Measurements from ENCODE around the gene DHRS12.

The DHRS12 gene

GRCh38 chr13:51806566-51806965 is 2.6 kb upstream of the DHRS12 start:
- peak; percentile 32 for DNase-seq

DNA sequence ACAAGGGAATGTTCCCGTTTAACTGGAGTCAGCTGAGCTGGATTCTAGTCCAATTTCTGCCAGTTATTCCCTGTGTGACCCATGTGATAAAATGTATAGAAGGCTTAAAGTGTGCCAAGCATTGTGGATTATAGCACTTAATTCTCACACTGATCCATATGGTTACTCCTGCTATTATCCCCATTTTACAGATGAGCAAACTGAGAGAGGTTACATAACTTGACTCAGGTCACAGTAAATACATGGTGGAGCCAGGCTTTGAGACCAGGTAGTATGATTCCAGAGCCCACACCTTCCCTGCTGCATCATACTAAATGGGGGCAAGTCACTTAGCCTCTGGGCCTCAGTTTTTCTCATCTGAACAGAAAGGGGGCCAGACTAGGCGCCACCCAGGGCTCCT is 2.0 kb upstream of the DHRS12 start:
- DNase-seq = no peak

- DNase-seq = no peak
Measured at GRCh38 chr13:51805313-51805712, 1.4 kb upstream of the DHRS12 start.

DNA sequence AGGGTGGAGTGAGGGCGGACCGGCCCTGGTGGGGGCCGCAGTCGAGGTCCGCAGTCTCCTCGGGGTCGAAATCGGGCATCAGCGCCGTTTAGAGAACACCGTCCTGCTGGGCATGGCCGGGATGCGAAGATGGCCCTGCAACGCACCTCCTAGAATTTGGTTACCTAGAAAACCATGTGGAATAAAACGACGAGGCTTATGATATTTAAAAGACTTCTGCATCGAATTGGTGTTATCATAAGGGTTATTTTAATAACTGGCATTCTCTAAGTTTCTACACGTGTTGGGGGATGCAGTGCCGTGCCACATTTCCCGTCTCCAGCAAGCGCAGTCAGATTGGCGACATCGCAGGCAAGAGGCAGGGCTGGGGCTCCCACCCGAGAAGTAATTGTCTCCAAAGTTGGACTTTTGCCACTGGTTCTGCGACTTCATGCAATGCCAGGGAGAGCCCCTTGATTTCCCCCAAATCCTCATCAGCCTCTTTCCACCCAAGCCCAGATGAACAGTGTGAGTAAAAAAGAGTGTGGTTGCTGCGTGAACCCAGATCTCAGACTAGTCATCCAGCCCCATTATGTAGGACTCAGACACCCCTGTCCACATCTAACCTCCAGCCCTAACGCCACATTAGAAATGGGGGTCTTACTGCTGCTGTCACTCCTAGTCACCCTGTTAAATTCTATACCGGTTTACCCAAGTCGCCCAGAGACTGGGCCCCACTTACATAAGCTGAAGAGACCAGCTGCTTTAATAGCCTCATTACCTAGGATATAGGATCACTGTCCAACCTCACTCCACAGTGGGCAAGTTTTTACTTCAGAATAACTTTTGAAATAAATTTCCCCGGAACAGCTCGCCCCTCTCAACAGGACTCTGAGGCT is 571 bp upstream of the DHRS12 start:
- DNase-seq = no peak

DNA sequence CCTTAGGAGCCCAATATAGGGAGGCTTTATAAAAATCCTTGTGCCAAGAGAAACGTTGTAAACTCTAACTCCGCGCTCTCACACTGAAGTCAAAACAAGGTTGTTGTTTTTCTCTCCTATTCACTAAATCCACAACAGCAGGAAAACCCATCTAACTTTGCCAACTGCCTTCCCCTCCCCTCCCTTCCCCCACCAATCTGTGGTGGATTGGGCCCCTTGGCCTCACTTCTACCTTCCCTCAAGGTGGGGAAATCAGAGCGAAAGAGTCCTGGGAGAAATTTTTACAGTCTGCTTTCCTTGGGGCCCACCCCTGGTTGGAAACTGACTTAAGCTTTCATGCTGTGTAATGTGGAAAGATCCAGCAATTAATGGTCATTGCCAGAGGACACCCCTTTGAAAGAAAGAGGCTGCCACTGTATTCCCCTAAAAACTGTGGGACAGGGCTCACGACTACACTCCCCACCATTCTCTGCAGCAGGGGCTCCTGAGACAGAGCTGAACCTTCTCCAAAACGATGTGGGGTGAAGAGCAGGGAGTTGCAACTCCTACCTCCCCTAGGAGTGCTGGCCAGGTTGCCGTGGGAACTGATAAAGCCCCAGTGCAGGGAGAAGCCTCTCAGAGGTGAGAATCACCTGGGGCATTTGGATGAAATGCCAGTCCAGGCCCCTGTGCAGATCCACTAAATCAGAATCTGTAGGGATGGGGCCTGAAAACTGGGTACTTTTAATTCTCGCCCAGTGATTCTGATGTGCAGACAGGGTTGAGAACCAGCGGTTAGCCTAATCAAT is 1.1 kb downstream of the DHRS12 start:
- no peak for DNase-seq

GRCh38 chr13:51801631-51802099 is 2.3 kb downstream of the DHRS12 start:
- peak; percentile 28 for DNase-seq

DNA sequence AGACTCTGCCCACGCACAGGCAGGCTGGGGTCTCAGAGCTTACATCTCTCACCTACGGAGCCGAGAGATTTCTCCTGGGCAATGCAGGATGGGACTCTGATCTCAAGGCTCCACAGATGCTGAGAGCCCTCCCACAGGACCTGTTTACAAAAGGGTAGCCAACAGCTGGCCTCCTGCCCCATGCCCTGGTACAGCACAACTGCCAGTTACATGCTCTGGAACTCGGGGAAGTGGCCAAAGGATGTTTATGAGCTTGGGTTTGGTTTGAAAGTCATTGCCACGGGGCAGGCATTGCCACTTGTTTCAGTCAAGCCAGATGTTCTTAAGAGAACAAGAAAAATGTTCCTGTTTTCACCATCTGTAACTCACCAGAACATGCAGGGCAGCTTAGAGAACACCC is 3.5 kb downstream of the DHRS12 start:
- DNase-seq = no peak

GRCh38 chr13:51799261-51799660 is 4.7 kb downstream of the DHRS12 start:
- no peak for DNase-seq

- peak; percentile 48 for DNase-seq
Measured at GRCh38 chr13:51797664-51798488, 6.1 kb downstream of the DHRS12 start.

DNA sequence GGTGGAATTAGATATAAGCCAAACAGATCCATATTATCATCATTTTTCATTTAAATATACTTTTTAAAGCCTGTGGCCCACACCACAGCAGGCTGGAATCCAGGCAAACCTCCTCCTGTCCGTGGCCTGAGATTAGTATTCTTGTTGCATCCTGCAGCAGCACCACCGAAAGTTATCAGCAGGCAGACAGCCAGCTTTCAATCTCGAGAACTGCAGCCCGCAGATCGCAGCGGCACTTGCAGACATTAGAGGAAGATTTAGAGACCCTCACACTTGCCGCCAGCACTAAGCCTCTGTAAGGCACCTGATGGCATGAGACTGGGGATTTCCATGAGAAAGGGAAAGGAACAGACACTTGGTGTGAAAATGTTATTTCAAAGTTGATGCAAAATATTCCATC is 7.4 kb downstream of the DHRS12 start:
- DNase-seq = no peak

- no peak for DNase-seq
Measured at GRCh38 chr13:51795419-51795818, 8.5 kb downstream of the DHRS12 start.

GRCh38 chr13:51794964-51795363 is 9.0 kb downstream of the DHRS12 start:
- no peak for DNase-seq

DNA sequence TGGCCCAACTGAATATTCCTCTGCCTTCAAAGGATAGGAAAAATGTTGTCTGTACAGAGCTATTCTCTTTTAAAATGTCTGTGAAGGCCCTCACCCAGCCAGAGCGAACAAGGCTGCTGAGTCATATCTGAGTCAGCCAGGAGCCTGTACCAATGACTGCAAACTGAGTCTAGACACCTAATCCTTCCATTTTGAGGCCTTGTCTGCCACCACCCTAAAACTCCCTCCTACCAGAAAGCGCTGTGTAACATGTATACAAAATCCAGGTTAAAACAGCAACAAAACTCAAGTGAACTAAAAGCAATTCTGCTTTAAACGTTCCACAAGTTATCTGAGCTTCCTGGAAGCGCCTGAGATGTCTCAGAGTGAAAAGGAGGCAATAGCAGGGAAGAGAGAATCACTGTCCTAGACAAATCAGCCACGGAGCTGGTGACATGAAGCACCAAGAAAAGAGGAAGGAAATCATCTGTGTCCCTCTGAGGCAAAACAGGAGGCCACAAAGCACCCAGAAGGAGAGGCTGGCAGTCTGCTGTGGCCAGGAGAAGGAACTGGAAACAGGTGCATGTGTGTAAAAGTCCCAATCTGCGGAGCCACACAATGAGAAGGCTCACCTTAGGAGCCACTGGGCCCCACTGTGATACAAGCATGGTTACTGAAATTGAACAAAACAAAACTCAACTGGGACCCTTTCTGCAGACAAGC is 10.2 kb downstream of the DHRS12 start:
- DNase-seq = peak; percentile 86

DNA sequence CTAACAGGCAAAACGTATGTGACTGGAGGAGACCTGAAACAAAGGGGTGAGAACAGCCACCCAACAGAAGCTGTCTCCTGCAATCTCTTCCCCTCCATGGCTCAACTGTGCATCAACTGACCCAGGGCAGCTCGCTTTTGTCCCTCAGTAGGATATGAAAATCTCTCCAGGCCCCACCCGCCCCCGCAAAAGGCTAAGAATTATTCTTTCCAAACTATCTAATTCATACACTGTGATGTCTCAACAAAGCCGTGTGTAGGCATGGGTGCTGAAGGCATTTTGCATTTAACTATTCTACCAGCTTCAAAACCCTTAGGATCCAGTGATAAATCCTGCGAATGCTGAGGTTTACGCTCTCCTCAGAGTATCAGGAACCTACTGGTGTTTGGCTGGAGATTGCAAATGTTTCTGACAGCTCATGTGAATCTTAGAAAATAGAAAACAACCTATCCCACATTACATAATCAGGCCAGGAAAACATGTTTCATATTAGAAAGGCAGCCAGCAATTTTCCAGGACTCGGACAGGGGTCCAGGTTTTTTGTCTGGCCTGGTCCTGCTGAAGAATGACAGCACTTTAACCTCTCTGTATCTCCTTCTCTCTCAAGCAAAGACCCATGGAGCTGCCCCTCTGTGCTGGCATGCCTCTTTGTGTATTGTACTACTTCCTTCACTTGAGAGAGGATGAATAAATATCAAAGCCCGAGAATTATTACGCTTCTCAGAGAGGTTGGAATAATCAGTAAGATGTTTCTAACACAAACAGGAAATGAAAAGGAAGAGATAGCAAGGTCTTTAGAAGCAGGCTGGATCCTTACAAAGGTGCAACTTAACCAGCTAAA is 17.3 kb downstream of the DHRS12 start:
- DNase-seq = no peak

- DNase-seq = peak; percentile 30
Measured at GRCh38 chr13:51785712-51786424, 18.1 kb downstream of the DHRS12 start.

DNA sequence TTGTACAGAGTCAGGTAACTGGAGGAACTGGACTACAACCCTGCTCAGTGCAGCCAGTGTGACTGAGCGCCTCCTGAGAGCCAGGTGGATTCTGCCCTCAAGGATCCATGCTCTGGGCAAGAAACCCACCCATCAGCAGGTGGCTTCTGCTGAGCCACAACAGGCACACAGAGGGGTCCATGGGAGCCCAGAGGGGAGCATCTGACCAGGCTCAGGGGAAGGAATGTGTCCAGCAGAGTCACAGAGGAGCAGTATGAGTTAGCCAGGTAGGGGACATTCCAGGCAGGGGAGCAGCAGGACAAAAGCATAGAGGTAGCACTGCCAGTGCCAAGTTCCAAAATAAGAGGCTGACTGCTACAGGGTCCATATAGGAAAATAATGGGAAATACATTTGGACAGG is 19.9 kb downstream of the DHRS12 start:
- no peak for DNase-seq

DNA sequence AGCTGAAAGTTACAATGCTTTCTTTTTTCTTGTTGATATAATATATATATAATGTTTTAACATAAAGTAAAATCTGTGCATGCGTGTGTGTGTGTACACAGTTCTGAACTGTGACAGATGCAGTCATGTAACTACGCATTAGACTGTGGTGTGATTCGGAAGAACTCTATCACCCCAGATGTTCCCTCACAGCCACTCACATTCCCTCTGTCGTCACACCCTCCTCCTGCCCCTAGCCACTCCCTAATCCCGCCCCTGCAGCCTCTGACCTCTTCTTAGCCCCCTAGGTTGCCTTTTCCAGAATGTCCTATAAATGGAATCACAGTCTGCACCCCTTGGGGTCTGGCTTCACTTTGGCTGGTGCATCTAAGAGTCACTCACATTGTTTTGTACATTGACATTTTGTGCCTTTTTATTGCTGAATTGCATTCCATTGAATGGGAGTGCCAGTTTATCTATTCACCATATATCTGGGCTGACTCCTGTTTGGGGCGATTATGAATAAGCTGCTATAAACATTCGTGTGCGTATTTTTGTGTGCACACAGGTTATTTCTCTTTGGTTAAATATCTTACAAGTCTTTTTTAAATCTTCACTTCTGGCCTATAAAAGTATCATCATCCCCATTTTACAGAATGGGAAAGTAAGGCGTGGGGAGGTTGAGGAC is 20.4 kb downstream of the DHRS12 start:
- no peak for DNase-seq

DNA sequence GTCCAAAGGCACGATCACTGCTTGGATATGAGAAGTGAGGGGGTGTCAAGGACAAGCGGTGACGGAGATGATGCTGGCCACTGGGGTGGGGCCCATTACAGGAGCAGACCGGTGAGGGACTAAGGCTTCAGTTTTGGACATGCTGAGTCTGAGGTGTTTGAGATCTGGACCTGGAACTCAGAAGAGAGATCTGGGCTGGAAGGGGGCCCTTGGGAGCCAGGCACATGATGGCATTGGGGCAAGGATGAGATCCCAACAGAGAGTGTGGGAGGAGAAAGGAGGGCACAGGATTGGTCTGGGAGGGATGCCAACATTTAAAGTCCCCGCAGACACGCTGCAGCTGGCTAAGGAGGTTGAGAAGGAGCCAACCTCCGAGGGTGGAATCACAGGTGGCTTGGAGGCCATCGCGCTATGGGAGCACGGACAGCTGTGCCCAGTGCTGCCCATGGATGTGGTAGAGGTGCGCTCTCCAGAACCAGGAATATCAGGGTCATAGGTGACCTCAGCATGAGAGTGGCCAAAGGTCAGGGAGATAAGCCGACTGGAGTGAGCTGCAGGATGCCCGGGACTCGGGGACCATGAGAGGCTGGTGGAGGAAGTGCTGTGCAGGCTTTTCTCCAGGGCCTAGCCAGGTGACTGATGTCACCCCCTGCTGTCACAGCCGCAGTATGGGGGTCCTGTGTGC is 21.8 kb downstream of the DHRS12 start:
- DNase-seq = no peak
